Stimulated activated CD4-positive, alpha-beta T cell treated with anti-CD3 and anti-CD28 coated beads, TNF-alpha, amount 100 ng/mL, for 4 hours (primary cell): ENCODE data around the gene RNF187.
"Not testable (repeated sequence)": the region's sequence is repeated elsewhere in the genome, so short reads cannot be mapped to it uniquely, and the experiment has no call there.

Experiments used
- DNase-seq, 3 experiments: peaks; one replicate each; pipeline ENCODE4 v3.0.0-alpha.2; 2020; ENCODE audit warnings: low read depth in 3 of 3

The RNF187 gene

DNA sequence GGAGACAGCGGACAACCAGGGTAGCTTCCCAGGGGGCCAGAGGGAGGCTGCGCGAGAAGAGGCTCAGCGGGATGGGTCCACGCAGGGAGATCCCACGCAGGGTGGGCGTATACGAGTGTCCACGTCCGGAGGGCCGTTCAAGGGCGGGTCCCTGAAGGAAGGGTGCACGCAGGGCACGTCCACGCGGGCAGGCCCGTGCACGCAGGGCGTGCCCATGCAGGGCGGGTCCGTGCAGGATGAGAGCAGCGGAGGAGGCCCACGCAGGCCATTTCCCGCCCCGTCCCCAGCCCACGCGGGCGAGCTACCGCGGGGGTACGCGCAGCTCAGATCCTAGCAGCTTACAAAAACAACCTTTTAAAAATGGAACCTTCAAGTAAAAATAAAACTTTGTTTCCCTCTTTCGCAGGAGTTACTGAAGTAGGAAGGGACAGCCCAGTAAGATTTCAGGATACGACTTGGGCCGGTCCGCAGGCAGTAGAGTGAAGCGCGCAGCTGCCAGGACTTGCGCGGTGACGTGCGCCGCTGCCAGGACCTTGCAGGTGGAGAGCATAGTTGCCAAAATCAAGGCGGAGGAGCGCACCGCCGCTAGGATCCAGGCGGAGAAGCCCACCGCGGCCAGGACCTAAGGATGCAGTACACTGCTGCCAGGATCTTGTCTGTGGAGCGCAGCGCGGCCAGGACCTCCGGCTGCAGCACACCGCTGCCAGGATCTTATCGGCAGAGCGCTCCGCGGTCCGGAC is 416 bp upstream of the RNF187 start:
- peak; percentile 63 to 89 (median 70) for DNase-seq

DNA sequence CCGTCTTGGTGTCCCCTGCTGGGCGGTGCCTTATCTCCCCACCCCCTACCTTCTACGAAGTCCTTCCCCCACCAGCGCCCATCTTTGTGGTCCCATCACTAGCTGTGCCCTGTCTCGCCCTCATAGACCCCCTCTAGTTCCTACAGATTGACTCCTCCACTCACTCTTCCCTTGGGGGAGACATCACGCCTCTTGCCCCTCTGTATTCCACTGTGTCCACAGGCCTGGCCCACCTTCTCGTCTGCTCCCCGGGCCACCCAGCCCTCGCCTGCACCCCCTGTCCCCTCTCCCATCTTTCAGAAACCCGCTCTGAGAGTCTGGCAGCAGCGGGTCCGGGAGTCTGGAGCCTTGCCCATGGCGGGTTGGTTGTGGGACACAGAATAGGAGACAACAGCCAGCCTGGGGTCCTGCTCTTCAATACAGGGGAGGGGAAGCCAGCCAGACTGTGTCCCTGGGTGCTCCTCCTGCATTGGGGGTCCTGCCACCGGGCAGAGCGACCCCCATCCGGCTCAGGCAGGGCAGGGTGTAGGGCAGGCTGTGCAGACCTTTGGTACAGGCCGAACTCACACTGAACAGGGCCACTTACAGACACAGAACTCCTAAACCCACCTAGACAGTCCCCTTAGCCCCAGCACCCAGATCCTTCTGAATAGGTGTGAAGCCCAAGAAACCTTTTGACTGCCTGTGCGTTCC is 1.1 kb downstream of the RNF187 start:
- no peak for DNase-seq

DNA sequence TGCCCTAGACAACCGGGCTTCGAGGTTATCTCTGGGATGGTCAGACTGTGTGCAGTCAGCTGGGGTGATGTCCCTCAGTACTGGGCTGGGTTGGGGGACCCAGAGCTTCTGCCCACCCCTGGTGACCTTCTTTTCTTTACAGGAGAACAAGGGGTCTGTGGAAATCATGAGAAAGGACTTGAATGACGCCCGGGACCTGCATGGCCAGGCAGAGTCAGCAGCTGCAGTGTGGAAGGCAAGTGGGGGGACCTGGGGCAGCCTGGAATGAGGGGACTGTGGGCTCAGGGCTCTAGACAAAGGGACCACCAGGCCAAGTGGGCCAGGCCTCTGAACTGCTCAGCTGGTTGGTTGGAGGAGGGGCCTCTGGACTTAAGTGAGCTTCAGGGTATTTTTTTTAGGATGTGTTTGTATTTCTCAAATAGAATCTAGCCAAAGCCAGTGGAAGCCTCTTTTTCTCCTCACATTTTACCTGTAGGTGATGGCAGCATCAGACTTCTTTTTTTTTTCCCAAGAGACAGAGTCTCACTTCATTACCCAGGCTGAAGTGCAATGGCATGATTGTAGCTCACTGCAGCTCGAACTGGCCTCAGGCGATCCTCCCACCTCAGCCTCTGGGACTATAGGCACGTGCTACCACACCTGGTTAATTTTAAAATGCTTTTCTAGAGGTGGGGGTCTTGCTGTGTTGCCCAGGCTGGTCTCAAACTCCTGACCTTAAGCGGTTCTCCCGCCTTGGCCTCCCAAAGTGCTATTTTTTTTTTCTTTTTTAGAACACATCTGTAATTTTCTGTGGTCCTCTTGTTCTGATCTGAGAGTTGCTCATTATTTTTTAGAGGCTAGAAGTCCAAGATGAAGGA is 1.9 kb downstream of the RNF187 start:
- DNase-seq: no peak

DNA sequence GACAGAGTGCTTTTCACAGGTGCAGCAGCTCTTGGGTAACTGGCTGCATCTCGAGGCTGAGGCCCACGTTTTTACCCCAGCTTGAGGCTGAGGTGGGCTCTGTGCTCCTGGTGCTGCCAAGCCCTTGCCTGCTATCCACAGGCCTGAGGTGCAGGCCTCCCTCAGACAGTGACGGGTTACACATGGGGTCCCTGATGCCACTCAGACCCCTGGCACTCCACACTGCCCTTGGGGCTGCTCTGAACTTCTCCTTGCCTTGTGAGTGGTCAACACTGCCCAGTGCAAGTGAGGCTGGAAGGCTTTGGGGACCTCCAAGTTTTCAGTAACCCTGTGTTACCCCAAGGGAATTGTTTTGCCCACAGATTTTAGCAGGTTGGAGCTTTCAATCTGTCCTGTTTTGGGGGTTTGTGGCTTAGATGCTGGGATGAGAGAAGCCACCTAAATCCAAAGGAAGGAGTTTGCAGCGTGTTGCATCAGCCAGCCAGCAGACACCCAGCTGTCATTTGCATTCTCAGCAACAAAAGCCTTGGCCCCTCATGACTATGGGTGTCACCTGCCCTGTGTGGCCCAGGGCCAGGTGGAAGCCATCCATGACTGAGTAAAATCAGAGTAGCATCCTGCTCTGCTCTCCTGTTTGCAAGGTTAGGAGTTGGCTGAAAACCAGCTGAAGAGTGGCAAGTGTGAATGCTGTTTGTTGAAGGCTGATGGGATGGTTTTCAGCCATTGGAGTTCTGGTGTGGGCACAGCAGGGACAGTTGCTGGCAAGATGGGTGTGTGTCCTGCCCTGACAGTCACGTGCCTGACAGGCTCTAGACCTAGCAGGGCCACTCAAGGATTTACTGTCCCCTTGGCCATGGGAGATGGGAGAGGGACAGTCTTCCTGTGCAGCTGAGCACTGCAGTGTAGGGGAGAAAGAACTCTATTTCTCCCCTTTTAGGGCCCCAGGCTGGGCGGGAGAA is 3.2 kb downstream of the RNF187 start:
- no peak for DNase-seq

DNA sequence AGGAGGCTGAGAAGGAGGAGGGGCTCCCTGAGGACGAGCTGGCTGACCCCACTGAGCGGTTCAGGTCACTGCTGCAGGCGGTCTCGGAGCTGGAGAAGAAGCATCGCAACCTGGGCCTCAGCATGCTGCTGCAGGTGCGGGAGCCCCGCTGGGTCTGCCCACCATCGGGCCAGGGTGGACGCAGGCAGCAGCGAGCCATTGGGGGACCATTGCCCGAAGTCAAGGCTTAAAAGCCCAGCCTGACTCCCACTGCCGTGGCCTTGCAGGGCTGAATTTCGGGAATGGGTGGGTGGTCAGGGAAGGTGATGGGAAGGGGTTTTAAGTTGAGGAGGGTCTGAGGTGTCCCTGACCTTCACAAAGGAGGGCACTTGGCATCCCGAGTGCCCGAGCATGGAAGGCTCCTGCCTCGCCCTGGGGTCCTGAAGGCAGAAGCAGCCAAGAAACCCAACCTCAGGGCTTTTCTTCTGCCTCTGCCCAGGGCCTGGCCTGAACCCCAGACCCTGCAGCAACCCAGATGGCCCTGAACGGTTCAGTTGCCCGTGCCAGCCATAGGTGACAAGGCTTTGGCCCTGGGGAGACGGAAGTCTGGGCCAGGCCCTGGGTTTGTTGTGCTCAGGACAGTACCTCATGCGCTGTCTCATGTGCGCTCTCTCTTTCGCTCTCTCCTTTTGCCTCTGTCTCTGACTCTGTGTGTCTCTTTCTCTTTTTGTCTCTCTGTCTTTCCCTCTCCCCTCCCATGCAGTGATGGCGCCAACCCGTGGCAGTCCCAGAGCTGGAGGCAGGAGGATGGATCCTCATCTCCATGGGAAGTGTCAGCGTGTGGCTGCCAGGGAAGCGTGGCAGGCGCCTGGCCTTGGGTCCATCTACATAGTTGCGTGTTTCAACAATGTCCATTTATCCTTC is 6.2 kb downstream of the RNF187 start:
- no peak for DNase-seq

DNA sequence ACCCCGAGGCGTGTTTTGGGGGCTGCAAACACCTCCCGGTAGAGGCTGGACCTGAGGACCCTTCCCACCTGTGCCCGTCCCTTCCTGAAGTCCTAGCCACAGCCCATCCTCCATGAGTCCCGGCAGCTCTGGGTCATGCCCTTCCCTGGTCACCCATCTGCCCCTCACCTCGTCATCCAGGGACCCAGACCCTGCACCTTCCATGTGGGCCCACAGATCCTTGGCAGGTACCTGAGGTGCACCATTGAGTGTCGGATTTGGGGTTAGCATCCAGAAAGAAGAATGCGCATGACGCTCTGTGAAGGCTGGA is 6.8 kb downstream of the RNF187 start:
- DNase-seq: no peak

DNA sequence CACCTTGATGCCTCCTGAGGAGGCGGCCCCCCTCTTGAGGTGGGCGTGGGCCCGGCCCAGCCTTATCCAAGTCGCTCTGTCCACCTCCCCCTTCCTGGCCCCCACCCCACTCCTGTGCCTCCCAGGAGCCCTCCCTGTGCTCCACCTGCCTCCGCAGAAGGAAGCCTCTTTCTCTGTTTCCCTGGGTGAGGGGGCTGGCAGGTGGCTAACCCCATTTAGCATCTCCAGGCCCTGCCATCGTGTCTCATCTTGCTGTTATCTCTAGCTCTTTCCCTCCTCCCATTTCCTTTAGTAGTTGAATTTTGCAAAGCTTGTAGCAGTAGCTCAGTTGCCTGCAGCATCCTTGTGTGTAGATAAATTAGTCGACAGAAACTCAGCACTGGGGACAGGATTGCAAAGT is 7.2 kb downstream of the RNF187 start:
- no peak for DNase-seq

DNA sequence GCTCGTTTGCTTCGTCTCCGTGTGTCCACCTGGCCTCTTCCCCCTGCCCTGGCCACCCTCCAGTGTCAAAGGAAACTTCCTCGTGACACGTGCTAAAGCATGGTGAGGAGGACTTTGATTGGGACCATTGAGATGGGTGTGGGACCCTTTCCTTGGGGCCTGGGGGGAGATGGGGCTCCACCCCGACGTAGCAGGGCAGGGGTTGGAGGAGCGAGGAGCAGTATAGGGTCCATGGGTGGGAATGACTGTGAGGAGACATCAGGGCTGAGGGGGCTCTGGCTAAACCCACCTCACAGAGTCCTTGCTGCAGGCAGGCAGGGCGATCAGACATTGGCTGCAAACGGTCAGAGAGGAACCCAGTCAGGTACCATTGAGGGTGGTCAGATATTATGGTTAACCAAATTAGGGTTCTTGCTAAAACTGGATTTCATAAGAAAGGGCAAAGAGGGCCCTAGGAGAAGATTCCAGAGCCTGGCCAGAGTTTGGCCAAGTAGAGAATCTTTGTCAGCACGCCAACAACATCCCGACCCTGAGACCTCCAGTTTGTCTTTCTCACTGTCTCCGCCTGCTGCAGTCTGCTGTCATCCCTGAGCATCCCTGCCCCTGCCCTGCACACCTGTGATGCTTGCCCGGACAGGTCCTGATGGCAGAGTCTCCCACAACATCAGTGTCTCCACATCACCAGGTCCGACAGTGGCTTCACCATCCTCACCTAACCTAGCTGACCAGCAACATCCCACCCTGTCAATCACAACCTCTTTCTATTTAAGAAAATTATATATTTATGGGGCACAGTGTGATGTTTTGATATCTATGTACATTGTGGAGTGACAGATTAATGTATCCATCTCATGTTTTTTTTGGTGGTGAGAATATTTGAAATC is 8.0 kb downstream of the RNF187 start:
- DNase-seq: no peak

DNA sequence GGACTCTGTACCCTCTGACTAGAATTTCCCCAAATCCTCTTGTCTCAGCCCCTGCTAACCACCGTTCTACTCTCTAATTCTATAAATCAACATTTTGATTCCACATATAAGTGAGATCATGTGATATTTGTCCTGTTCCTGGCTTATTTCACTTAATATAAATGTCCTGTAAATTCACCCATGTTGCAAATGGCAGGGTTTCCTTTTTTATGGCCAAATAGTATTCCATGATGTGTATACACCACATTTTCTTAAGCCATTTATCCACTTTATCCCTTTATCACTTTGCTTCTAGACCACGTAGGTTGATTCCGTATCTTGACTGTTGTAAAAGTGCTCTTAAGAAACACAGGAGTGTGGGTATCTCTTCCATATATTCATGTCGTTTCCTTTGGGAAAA is 8.9 kb downstream of the RNF187 start:
- no peak for DNase-seq

DNA sequence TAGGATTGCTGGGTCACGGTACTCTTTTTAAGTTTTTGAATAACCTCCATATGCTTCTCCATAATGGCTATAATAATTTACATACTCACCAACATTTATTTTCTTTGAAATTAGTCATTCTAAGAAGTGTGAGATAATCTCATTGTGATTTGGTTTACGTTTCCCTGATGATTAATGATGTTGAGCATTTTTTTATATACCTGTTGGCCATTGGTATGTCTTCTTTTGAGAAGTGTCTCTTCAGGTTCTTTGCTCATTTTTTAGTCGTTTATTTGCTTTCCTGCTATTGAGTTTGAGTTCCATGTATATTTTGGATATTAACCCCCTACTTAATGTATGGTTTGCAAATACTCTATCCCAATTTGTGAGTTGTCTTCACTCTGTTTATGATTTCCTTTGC is 9.3 kb downstream of the RNF187 start:
- no peak for DNase-seq

DNA sequence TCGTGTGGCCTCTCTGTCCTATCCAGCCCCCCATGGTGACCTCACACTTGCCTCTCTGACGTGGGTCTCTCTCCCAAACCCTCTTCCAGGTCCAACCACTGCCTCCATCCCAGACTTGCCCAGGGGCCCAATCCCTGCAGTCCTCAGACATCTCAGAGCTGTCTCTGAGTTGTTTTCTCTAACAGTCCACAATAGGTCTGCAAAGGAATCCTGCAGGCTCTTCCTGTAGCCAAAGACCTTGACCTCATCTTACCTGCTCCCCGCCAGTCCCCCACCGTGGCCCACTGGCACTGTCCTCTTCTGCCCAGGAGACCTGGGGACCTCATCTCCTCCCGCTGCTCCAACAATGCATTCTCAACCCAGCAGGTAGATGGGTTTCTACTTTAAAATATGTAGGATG is 10.0 kb downstream of the RNF187 start:
- no peak for DNase-seq

DNA sequence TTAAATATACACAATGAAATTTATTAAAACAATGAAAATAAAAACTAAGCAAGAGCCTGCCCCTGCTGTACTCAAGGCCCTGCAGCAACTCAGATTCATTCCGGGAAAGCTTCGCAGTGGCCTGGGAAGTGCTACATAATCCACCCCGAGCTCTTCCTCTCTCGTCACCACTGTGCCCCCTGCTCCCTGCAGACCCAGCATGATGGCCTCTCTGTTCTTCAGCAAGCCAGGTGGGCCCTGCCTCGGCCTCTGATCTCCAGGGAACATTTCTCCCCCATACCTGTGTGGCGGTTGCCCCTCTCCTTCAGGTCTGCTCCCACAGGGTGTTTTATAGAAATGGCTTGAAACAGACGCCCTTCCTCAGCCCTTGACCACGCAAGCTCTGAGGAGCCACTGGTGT is 10.6 kb downstream of the RNF187 start:
- DNase-seq: no peak

DNA sequence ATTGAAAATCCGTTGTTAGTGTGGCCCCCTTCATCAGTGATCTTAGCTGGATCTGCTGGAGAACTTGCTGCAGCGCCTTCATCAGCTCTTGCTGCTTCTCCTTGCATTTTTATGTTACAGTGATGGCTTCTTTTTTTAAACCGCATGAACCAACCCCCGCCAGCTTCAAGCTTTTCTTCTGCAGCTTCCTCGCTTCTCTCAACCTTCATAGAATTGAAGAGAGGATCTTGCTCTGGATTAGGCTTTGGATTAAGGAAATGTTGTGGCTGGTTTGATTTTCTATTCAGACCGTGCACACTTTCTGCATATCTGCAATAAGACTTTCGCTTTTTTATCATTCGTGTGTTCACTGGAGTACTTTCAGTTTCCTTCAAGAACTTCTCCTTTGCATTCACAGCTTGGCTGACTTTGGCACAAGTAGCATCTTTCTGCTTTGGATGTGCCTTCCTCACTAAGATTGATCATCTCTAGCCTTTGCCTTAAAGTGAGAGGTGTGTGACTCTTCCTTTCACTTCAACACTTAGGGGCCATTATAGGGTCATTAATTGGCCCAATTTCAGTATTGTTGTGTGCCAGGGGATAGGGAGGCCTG is 13.1 kb downstream of the RNF187 start:
- no peak for DNase-seq

DNA sequence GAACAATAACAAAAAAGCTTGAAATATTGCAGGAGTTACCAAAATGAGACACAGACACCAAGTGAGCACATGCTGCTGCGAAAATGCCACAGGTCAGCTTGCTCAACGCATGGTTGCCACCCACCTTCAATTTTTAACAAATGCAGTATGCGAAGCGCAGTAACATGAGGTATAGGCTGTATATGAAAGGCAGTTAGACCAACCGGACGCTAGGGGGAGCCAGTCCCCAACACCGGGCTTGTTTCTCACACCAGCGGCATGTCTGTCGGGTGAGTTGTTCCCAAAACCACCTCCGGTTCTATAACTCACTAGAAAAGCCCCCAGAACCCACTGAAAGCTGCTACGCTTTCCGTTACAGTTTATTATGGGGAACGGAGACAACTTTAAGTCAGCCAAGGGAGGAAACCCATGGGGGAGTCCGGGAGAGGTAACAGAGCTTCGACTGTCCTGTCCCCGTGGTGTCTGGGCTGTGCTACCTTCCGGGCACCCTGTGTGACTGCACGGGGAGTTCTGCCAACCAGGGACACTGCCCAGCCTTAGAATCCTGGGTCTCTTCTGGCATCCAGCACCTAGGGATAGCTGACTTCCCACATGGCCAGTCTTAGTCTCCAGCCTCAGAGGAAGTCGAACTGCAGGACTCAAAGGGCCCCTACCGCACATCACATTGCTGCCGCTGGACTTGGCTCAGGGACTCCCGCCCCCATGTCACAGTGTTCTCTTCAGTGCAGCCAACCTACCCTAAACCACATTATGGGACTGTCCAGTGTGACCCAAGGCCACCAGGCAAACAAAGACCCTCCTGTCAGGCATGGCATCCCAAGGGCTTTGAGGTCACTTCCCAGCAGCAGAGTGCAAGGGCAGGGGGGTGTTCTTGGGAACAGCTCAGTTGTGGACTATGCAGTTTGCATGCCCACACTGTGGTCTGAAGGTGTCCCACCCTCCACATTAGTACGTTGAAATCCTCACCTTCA is 14.0 kb downstream of the RNF187 start:
- DNase-seq: peak; percentile 78 to 83 (median 78)

DNA sequence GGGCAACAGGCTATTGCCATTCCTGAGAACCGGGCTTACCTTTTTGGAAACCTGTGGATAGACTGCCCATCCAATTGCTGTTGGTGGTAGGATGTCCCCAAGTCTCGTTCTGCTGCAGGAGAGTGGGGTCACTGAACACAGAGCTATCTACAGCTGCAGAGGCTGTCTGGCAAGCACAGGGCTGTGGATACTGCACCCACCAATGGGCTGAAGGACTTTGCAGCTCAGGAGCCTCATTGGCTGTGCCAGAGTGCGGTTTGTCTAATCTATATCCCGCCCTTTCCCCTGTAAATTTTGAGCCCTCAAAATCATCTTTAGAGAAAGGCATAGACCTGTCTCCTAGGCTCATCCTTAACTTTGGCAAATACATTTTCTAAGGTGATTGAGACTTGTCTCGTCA is 15.3 kb downstream of the RNF187 start:
- no peak for DNase-seq

DNA sequence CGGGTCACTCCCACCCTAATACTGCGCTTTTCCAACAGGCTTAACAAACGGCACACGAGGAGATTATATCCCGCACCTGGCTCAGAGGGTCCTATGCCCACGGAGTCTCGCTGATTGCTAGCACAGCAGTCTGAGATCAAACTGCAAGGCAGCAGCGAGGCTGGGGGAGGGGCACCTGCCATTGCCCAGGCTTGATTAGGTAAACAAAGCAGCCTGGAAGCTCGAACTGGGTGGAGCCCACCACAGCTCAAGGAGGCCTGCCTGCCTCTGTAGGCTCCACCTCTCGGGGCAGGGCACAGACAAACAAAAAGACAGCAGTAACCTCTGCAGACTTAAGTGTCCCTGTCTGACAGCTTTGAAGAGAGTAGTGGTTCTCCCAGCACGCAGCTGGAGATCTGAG is 18.8 kb downstream of the RNF187 start:
- DNase-seq: not testable (repeated sequence)

DNA sequence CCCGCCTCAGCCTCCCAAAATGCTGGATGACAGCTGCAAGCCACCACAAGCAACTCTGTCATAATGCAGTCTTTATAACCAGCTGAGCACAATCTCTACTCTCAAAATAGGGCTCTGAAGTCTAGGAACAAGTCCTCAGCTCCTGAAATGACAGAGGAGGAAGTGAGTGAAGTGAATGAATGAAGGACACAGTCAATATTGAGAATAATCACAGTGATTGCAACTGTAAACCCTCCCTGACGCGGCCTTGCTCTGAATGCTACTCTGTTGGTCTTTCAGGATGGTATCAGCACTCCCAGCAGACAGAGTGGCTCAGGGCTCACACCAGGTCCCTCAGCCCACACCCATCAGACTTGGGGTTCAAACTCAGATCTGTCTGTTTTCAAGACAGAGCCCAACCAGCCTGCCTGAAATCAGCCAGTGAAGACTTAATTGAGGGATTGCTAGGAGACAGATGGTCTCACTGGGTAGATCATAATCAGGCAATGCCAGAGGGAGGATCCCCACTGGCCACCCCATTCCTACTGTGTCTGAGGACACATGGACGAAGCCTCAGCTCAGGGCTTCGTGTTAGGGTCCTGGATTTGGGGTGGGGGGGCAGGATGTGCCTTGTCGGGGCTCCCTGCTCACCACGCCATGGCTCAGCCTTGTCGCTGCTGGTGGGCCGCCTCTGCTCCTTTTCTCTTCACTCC is 20.9 kb downstream of the RNF187 start:
- DNase-seq: no peak
